Hematopoietic multipotent progenitor cell treated with erythropoietin and hydrocortisone succinate and interleukin-3 and kit ligand, for 17 days (in vitro differentiated cells): ENCODE results near the gene LRRC4C.

Experiments
- DNase-seq: peaks from one replicate; pipeline ENCODE4 v3.0.0-alpha.2; 2015; ENCODE audit warnings: low spot score

LRRC4C gene

GRCh38 chr11:41250408-41250935 lies 209.0 kb downstream of the LRRC4C start:
- no peak for DNase-seq

GRCh38 chr11:41247621-41248020 lies 211.8 kb downstream of the LRRC4C start:
- DNase-seq, result no peak

- DNase-seq, result no peak
Measured at GRCh38 chr11:41246399-41246745, 213.1 kb downstream of the LRRC4C start.

- no peak for DNase-seq
Measured at GRCh38 chr11:41245704-41246398, 213.6 kb downstream of the LRRC4C start.

- no peak for DNase-seq
Measured at GRCh38 chr11:41245184-41245583, 214.3 kb downstream of the LRRC4C start.

GRCh38 chr11:41237382-41237781 lies 222.1 kb downstream of the LRRC4C start:
- DNase-seq, result no peak

GRCh38 chr11:41235668-41236067 lies 223.8 kb downstream of the LRRC4C start:
- no peak for DNase-seq

- no peak for DNase-seq
Measured at GRCh38 chr11:41225856-41226633, 233.4 kb downstream of the LRRC4C start.

GRCh38 chr11:41222236-41222635 lies 237.2 kb downstream of the LRRC4C start:
- DNase-seq, result no peak

- no peak for DNase-seq
Measured at GRCh38 chr11:41206388-41206787, 253.1 kb downstream of the LRRC4C start.

- no peak for DNase-seq
Measured at GRCh38 chr11:41201156-41201555, 258.3 kb downstream of the LRRC4C start.

GRCh38 chr11:41190437-41191082 lies 268.9 kb downstream of the LRRC4C start:
- DNase-seq, result no peak

GRCh38 chr11:41189701-41190436 lies 269.6 kb downstream of the LRRC4C start:
- DNase-seq, result no peak

GRCh38 chr11:41177791-41178190 lies 281.7 kb downstream of the LRRC4C start:
- no peak for DNase-seq

GRCh38 chr11:41175304-41175972 lies 284.0 kb downstream of the LRRC4C start:
- no peak for DNase-seq

- DNase-seq, result no peak
Measured at GRCh38 chr11:41146326-41146725, 313.1 kb downstream of the LRRC4C start.

GRCh38 chr11:41145420-41145819 lies 314.0 kb downstream of the LRRC4C start:
- no peak for DNase-seq

- no peak for DNase-seq
Measured at GRCh38 chr11:41134971-41135370, 324.5 kb downstream of the LRRC4C start.

- DNase-seq, result no peak
Measured at GRCh38 chr11:41133023-41133422, 326.4 kb downstream of the LRRC4C start.

GRCh38 chr11:41121600-41121999 lies 337.9 kb downstream of the LRRC4C start:
- DNase-seq, result no peak

GRCh38 chr11:41119484-41119883 lies 340.0 kb downstream of the LRRC4C start:
- DNase-seq, result no peak

- no peak for DNase-seq
Measured at GRCh38 chr11:41118521-41118920, 340.9 kb downstream of the LRRC4C start.
